Neural progenitor cell (in vitro differentiated cells): Measurements from ENCODE around the gene PCDHGB4. TPM values are rescaled to one million over a fixed set of nuclear protein-coding genes. Genes with fewer than 3 reads are reported as not detected.

Experiments
- DNase-seq: peaks from one replicate; pipeline ENCODE4 v3.0.0-alpha.2; 2016; ENCODE audit warnings: low spot score
- H2AFZ ChIP-seq: fragments of 200-600 bp; sonication (generic); replicated peaks from 2 replicates; pipeline ENCODE4 v1.6.1; 2016; ENCODE audit warnings: antibody characterized with exemption
- H3F3A ChIP-seq: fragments of 200-600 bp; sonication (generic); 2 replicates; pipeline ENCODE4 v1.6.1; 2016; ENCODE audit warnings: antibody characterized with exemption, low read depth
- H3K27ac ChIP-seq: fragments of 200-600 bp; sonication (generic); 2 replicates; pipeline ENCODE4 v1.5.1; 2016; ENCODE audit warnings: mild to moderate bottlenecking
- H3K27me3 ChIP-seq: fragments of 200-600 bp; sonication (generic); 2 replicates; pipeline ENCODE4 v1.6.1; 2016; ENCODE audit warnings: mild to moderate bottlenecking, moderate library complexity
- H3K36me3 ChIP-seq: fragments of 200-600 bp; sonication (generic); 2 replicates; pipeline ENCODE4 v1.5.1; 2016
- H3K4me1 ChIP-seq: fragments of 200-600 bp; sonication (generic); 2 replicates; pipeline ENCODE4 v1.6.1; 2016; ENCODE audit warnings: mixed run types
- H3K4me2 ChIP-seq: fragments of 200-600 bp; sonication (generic); 2 replicates; pipeline ENCODE4 v1.6.1; 2016
- H3K4me3 ChIP-seq: fragments of 200-600 bp; sonication (generic); 2 replicates; pipeline ENCODE4 v1.5.1; 2016
- H3K79me2 ChIP-seq: fragments of 200-600 bp; sonication (generic); 2 replicates; pipeline ENCODE4 v1.6.1; 2016; ENCODE audit warnings: low read depth
- H3K9ac ChIP-seq: fragments of 200-600 bp; sonication (generic); 2 replicates; pipeline ENCODE4 v1.6.1; 2016
- H3K9me3 ChIP-seq: fragments of 200-600 bp; sonication (generic); 2 replicates; pipeline ENCODE4 v1.5.1; 2016; ENCODE audit warnings: low read depth
- H4K20me1 ChIP-seq: fragments of 200-600 bp; sonication (generic); 2 replicates; pipeline ENCODE4 v1.6.1; 2016; ENCODE audit warnings: low read depth
- H3K27ac Mint-ChIP-seq: 3 replicates; pipeline ENCODE4 v1.8.0; 2021; ENCODE audit warnings: mixed read lengths
- H3K27me3 Mint-ChIP-seq: 2 replicates; pipeline ENCODE4 v1.8.0; 2022; ENCODE audit warnings: low read depth, mild to moderate bottlenecking, inconsistent platforms, moderate library complexity, mixed read lengths; ENCODE audit not compliant: insufficient read depth
- H3K36me3 Mint-ChIP-seq: 3 replicates; pipeline ENCODE4 v1.8.0; 2021; ENCODE audit warnings: mixed read lengths
- H3K4me1 Mint-ChIP-seq: 3 replicates; pipeline ENCODE4 v1.8.0; 2021; ENCODE audit warnings: mixed read lengths
- H3K4me3 Mint-ChIP-seq: 3 replicates; pipeline ENCODE4 v1.8.0; 2021; ENCODE audit warnings: mild to moderate bottlenecking, moderate library complexity, mixed read lengths
- H3K9me3 Mint-ChIP-seq: 3 replicates; pipeline ENCODE4 v1.8.0; 2020; ENCODE audit warnings: mixed read lengths
- EZH2 ChIP-seq: fragments of 200-600 bp; sonication (generic); IDR thresholded peaks from 2 replicates; pipeline ENCODE4 v1.6.1; 2017; ENCODE audit warnings: antibody characterized with exemption, mild to moderate bottlenecking, moderate library complexity
- EZH2phosphoT487 ChIP-seq: fragments of 200-600 bp; sonication (generic); IDR thresholded peaks from 2 replicates; pipeline ENCODE4 v1.6.1; 2017; ENCODE audit warnings: antibody characterized with exemption
- total RNA-seq: library from RNA; depleted of rRNA; stranded (reverse); fragments of >200 nt; gene quantifications from 2 replicates; pipeline ENCODE4 v1.2.3, GENCODE V29; 2015; ENCODE audit warnings: low replicate concordance
- TF ChIP-seq, protein P1 (sequence below): fragments of 200-600 bp; sonication (generic); IDR thresholded peaks from 2 replicates; pipeline ENCODE4 v1.5.1; 2017; ENCODE audit warnings: antibody characterized with exemption, mild to moderate bottlenecking

The PCDHGB4 gene
- total RNA-seq, 1 donor from 2014 or later = 10.4 TPM

DNA sequence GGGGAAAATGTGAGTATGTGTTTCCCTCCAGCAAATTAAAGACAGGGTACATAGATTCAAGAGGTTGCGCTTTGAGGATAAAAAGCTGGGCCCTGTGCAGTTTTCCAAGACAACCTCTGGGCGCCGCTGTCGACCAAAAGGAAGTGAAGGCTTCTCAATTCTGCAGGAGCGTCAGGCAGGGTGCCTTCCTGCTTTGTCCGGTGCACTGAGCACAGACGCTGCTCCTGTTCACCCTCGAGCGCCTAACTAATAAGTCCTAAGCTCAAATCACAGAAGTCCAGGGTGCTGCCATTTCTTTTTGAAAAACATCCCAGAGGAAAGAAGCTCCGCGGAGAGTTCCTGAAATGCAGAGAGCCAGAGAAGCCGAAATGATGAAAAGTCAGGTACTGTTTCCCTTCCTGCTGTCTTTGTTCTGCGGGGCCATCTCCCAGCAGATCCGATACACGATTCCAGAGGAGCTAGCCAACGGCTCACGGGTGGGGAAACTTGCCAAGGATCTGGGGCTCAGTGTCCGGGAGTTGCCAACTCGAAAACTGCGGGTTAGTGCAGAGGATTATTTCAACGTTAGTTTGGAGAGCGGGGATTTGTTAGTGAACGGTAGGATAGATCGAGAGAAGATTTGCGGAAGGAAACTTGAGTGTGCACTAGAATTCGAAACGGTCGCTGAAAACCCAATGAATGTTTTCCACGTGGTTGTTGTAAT, 37.4 kb upstream of the PCDHGB4 start, which contains the start of gene PCDHGB1:
TSS of gene PCDHGB1 (plus strand) at position 183 of the 703 bp plus-strand sequence. CDS start at position 345, 162 bp downstream.
- peak within 1 kb of the TSS; percentile 42 for H3K4me2 ChIP-seq
- no peaks in the 10 kb centered on the region for H3K27me3 Mint-ChIP-seq
- H2AFZ ChIP-seq = peak within 1 kb of the TSS; percentile 99
- no peaks in the 10 kb centered on the region for H3K79me2 ChIP-seq
- H3K36me3 ChIP-seq = no peaks in the 10 kb centered on the region
- H3K9ac ChIP-seq = no peak within 1 kb of the TSS
- H3K9me3 ChIP-seq = peaks cover 5% of the 10 kb centered on the region
- peak within 1 kb of the TSS; percentile 0 for H3K4me3 ChIP-seq
- peaks cover 53% of the 10 kb centered on the region for H3K9me3 Mint-ChIP-seq
- H3K27ac Mint-ChIP-seq = no peak within 1 kb of the TSS
- TF ChIP-seq EZH2phosphoT487 = no peak
- TF ChIP-seq, protein P1, sequence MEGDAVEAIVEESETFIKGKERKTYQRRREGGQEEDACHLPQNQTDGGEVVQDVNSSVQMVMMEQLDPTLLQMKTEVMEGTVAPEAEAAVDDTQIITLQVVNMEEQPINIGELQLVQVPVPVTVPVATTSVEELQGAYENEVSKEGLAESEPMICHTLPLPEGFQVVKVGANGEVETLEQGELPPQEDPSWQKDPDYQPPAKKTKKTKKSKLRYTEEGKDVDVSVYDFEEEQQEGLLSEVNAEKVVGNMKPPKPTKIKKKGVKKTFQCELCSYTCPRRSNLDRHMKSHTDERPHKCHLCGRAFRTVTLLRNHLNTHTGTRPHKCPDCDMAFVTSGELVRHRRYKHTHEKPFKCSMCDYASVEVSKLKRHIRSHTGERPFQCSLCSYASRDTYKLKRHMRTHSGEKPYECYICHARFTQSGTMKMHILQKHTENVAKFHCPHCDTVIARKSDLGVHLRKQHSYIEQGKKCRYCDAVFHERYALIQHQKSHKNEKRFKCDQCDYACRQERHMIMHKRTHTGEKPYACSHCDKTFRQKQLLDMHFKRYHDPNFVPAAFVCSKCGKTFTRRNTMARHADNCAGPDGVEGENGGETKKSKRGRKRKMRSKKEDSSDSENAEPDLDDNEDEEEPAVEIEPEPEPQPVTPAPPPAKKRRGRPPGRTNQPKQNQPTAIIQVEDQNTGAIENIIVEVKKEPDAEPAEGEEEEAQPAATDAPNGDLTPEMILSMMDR = peak; percentile 63
- no peak within 1 kb of the TSS for H3K4me3 Mint-ChIP-seq
- peaks cover 9% of the 10 kb centered on the region for H3K36me3 Mint-ChIP-seq
- no peaks in the 10 kb centered on the region for H3K4me1 Mint-ChIP-seq
- no peaks in the 10 kb centered on the region for H3F3A ChIP-seq
- no peaks in the 10 kb centered on the region for H3K4me1 ChIP-seq
- DNase-seq = peak; percentile 76
- H4K20me1 ChIP-seq = no peaks in the 10 kb centered on the region
- H3K27me3 ChIP-seq = no peaks in the 10 kb centered on the region
- no peak within 1 kb of the TSS for H3K27ac ChIP-seq

DNA sequence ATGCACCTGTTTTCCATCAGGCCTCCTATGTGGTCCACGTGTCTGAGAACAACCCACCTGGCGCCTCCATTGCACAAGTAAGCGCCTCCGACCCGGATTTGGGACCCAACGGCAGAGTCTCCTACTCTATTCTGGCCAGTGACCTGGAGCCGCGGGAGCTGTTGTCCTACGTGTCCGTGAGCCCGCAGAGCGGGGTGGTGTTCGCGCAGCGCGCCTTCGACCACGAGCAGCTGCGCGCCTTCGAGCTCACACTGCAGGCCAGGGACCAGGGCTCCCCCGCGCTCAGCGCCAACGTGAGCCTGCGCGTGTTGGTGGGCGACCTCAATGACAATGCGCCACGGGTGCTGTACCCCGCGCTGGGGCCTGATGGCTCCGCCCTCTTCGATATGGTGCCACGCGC, 35.9 kb upstream of the PCDHGB4 start:
- no peaks in the 10 kb centered on the region for H4K20me1 ChIP-seq
- H3K27me3 ChIP-seq = no peaks in the 10 kb centered on the region
- no peaks in the 10 kb centered on the region for H3K4me1 ChIP-seq
- Mint-ChIP-seq H3K9me3 (peaks cover 56% of the 10 kb centered on the region), H3K27ac (no peak overlapping the region), H3K27me3 (peaks cover 2% of the 10 kb centered on the region), H3K4me3 (no peak overlapping the region), H3K4me1 (no peaks in the 10 kb centered on the region), H3K36me3 (peaks cover 5% of the 10 kb centered on the region)
- H3K36me3 ChIP-seq = no peaks in the 10 kb centered on the region
- H3K4me2 ChIP-seq = no peak overlapping the region
- H3K79me2 ChIP-seq = no peaks in the 10 kb centered on the region
- H3K4me3 ChIP-seq = no peak overlapping the region
- no peaks in the 10 kb centered on the region for H3F3A ChIP-seq
- H3K9ac ChIP-seq = no peak overlapping the region
- peaks cover 5% of the 10 kb centered on the region for H3K9me3 ChIP-seq
- no peak for DNase-seq
- H3K27ac ChIP-seq = no peak overlapping the region
- TF ChIP-seq, protein P1 = no peak
- TF ChIP-seq EZH2phosphoT487 (no peak), EZH2 (no peak)
- H2AFZ ChIP-seq = no peak overlapping the region

DNA sequence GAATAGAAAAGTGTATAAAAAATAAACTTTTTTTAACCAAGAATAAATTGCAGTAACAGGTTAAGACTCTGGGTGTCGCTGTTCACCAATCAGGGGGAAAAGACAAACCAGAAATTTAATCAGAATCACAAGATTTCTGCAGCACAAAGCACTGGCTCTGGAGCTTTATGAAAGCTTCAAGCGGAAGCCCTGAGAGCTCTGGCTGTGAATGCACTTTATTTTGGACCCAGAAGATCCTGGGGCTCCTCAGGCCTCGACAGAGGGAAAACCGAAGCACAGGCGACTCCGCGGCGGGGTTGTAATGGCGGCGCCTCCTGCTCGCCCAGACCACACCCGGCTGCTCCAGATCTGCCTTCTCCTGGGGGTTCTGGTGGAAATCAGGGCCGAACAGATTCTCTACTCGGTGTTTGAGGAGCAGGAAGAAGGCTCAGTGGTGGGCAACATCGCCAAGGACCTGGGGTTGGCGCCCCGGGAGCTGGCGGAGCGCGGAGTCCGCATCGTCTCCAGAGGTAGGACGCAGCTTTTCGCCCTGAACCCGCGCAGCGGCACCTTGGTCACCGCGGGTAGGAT, 32.5 kb upstream of the PCDHGB4 start, which contains the start of gene PCDHGA4:
TSS of gene PCDHGA4 (plus strand) at position 122 of the 570 bp plus-strand sequence. CDS start at position 209, 87 bp downstream.
- no peak within 1 kb of the TSS for H3K27ac ChIP-seq
- no peaks in the 10 kb centered on the region for H3K27me3 ChIP-seq
- H4K20me1 ChIP-seq = no peaks in the 10 kb centered on the region
- no peaks in the 10 kb centered on the region for H3K36me3 ChIP-seq
- DNase-seq = no peak
- no peaks in the 10 kb centered on the region for H3K79me2 ChIP-seq
- no peaks in the 10 kb centered on the region for H3K4me1 ChIP-seq
- H3K4me1 Mint-ChIP-seq = no peaks in the 10 kb centered on the region
- no peak within 1 kb of the TSS for H3K9ac ChIP-seq
- peaks cover 7% of the 10 kb centered on the region for H3K36me3 Mint-ChIP-seq
- H3K4me2 ChIP-seq = no peak within 1 kb of the TSS
- H3K4me3 ChIP-seq = no peak within 1 kb of the TSS
- H3K9me3 Mint-ChIP-seq = peaks cover 60% of the 10 kb centered on the region
- H2AFZ ChIP-seq = no peak within 1 kb of the TSS
- TF ChIP-seq EZH2 = no peak
- TF ChIP-seq, protein P1 = peak; percentile 44
- peaks cover 10% of the 10 kb centered on the region for H3K9me3 ChIP-seq
- peaks cover 2% of the 10 kb centered on the region for H3K27me3 Mint-ChIP-seq
- no peaks in the 10 kb centered on the region for H3F3A ChIP-seq
- H3K27ac Mint-ChIP-seq = no peak within 1 kb of the TSS
- H3K4me3 Mint-ChIP-seq = no peak within 1 kb of the TSS
